HepG2 (cell line): Measurements from ENCODE around the gene CSNK2A1. TPM values are rescaled to one million over a fixed set of nuclear protein-coding genes. Genes with fewer than 3 reads are reported as not detected.

Experiments
- ATAC-seq: fragments of 200-7000 bp; cut with Tn5 transposase; 3 replicates; pipeline ENCODE4 v1.9.1; 2020; ENCODE audit warnings: mild to moderate bottlenecking, moderate library complexity
- BruUV-seq: library from RNA; stranded (reverse); fragments of 400-500 nt; replicated peaks from 2 replicates; lab custom pipeline; 2021; lab: Mats Ljungman, UMichigan
- CTCF ChIA-PET: fragments of 300-600 bp; formaldehyde crosslinking; extraction: SDS; loops from one replicate; lab custom pipeline; 2021; ENCODE audit warnings: low total read pairs, inconsistent platforms, low intra/inter-chr PET ratio; lab: Yijun Ruan, JAX
- POLR2A ChIA-PET: fragments of 350-600 bp; sonication (Branson Sonifier 250); formaldehyde crosslinking; loops from one replicate; lab custom pipeline; 2020; ENCODE audit warnings: antibody characterized with exemption, inconsistent platforms; lab: Yijun Ruan, JAX
- DNase-seq: peaks from one replicate; pipeline ENCODE4 v3.0.0-alpha.2; 2015; ENCODE audit warnings: low spot score
- FAIRE-seq: peaks from 3 replicates; lab custom pipeline; 2011; peaks lifted over from hg19 to GRCh38; lab: Jason Lieb, UNC
- H2AFZ ChIP-seq: one replicate; pipeline ENCODE4 v1.6.1; 2011; ENCODE audit warnings: low read length, inconsistent platforms
- H3K27ac ChIP-seq: fragments of 300-600 bp; 3 replicates; pipeline ENCODE4 v1.8.0; 2011; ENCODE audit warnings: mixed run types, mild to moderate bottlenecking, mixed read lengths, low read length, inconsistent platforms; ENCODE audit not compliant: insufficient read depth; ENCODE audit errors: extremely low read length
- H3K27me3 ChIP-seq, 2 experiments: fragments of 200-600 bp in 1 of 2; 2 replicates in 1 of 2; 3 replicates in 1 of 2; pipeline versions ENCODE4 v1.6.0 to v1.8.0; 2011; ENCODE audit warnings: low read length in 2 of 2, mild to moderate bottlenecking in 2 of 2, moderate library complexity in 2 of 2, inconsistent platforms in 1 of 2; ENCODE audit not compliant: insufficient read depth in 2 of 2, control insufficient read depth in 1 of 2
- H3K36me3 ChIP-seq, 2 experiments: fragments of 200-600 bp in 1 of 2; replicated peaks in 1 of 2; 2 replicates in 1 of 2; 3 replicates in 1 of 2; pipeline versions ENCODE4 v1.5.1 to v1.8.0; 2011; ENCODE audit warnings: low read length in 2 of 2, inconsistent platforms in 1 of 2; ENCODE audit not compliant: insufficient read depth in 2 of 2, control insufficient read depth in 1 of 2
- H3K4me1 ChIP-seq: 2 replicates; pipeline ENCODE4 v1.5.1; 2012; ENCODE audit warnings: low read length, inconsistent platforms; ENCODE audit not compliant: insufficient read depth
- H3K4me2 ChIP-seq: 2 replicates; pipeline ENCODE4 v1.6.0; 2011; ENCODE audit warnings: low read depth, low read length, inconsistent platforms
- H3K4me3 ChIP-seq, 3 experiments: fragments of 200-600 bp in 1 of 3; sonication (generic), shearing (Covaris generic) in 1 of 3; replicated peaks in 1 of 3; 2 replicates each; pipeline ENCODE4 v1.5.1; 2011 to 2016; ENCODE audit warnings: low read length in 3 of 3, inconsistent platforms in 2 of 3, low read depth in 2 of 3, mild to moderate bottlenecking in 2 of 3, control low read depth in 1 of 3, mixed read lengths in 1 of 3; ENCODE audit not compliant: insufficient read depth in 1 of 3
- H3K79me2 ChIP-seq: one replicate; pipeline ENCODE4 v1.6.1; 2011; ENCODE audit warnings: low read length, inconsistent platforms; ENCODE audit not compliant: insufficient read depth
- H3K9ac ChIP-seq: 2 replicates; pipeline ENCODE4 v1.6.0; 2011; ENCODE audit warnings: mild to moderate bottlenecking, low read depth, low read length, inconsistent platforms; ENCODE audit not compliant: insufficient read depth
- H3K9me3 ChIP-seq: 2 replicates; pipeline ENCODE4 v1.5.1; 2012; ENCODE audit warnings: mild to moderate bottlenecking, low read length
- H4K20me1 ChIP-seq: 2 replicates; pipeline ENCODE4 v1.6.0; 2011; ENCODE audit warnings: inconsistent platforms, mild to moderate bottlenecking, low read length, moderate library complexity; ENCODE audit not compliant: insufficient read depth
- NAIF1 ChIP-seq: sonication (generic); formaldehyde crosslinking; IDR thresholded peaks from 2 replicates; pipeline ENCODE4 v1.5.0; 2020; ENCODE audit warnings: mild to moderate bottlenecking, missing genetic modification reagents, borderline replicate concordance
- ZNF121 ChIP-seq: sonication (generic); formaldehyde crosslinking; IDR thresholded peaks from 2 replicates; pipeline ENCODE4 v1.5.0; 2020; ENCODE audit warnings: mild to moderate bottlenecking, missing genetic modification reagents
- ZNF564 ChIP-seq: sonication (generic); formaldehyde crosslinking; IDR thresholded peaks from 2 replicates; pipeline ENCODE4 v1.8.1; 2023; ENCODE audit warnings: mild to moderate bottlenecking, missing genetic modification reagents
- ZNF614 ChIP-seq: IDR thresholded peaks from 2 replicates; pipeline ENCODE4 v1.6.1; 2018; ENCODE audit warnings: missing biosample characterization, missing genetic modification reagents, inconsistent platforms, borderline replicate concordance
- WGBS: methylation state at CpG from one replicate; pipeline ENCODE4 v1.1.6; 2017; ENCODE audit warnings: low lambda C conversion rate; 5-methylcytosine and 5-hydroxymethylcytosine counted together
- in situ Hi-C: cut with HindIII; loops from 2 replicates; pipeline ENCODE4 v1.10.0; 2017; ENCODE audit warnings: low pct_unique_long_range_greater_than_20kb; ENCODE audit not compliant: extremely low pct_ligation_motif_present
- intact Hi-C: fragments of 100-400 bp; cut with micrococcal nuclease; formaldehyde crosslinking; loops from one replicate; pipeline ENCODE4 v1.10.0; 2022; ENCODE audit not compliant: unreplicated experiment
- polyA plus RNA-seq, 8 experiments: library from polyadenylated mRNA; depleted of rRNA in 3 of 8; stranded (reverse) in 7 of 8; unstranded in 1 of 8; fragments of >200 nt; fragmentation: Illumina TruSeq in 4 of 8; extraction: Trizol in 4 of 8; gene quantifications; 2 replicates each; pipeline versions ENCODE4 v1.2.1 to v1.2.3, GENCODE V29; 2011 to 2016; ENCODE audit warnings: low read depth in 4 of 8, missing spikeins in 1 of 8, mixed read lengths in 1 of 8; ENCODE audit not compliant: insufficient read depth in 1 of 8
- total RNA-seq, 5 experiments: library from RNA; depleted of rRNA; stranded (reverse); fragments of >200 nt; fragmentation: Illumina TruSeq; extraction: Trizol; gene quantifications; 2 replicates each; pipeline ENCODE4 v1.2.3, GENCODE V29; 2016; ENCODE audit warnings: low read depth in 1 of 5
- TF ChIP-seq, protein P1 (sequence below): sonication (generic); formaldehyde crosslinking; IDR thresholded peaks from 2 replicates; pipeline ENCODE4 v1.4.0; 2020; ENCODE audit warnings: missing genetic modification reagents, borderline replicate concordance
- TF ChIP-seq, protein P2 (sequence below), 2 experiments: sonication (generic) in 1 of 2; formaldehyde crosslinking in 1 of 2; IDR thresholded peaks; 2 replicates each; pipeline versions ENCODE4 v1.5.1 to v1.6.1; 2011 to 2020; ENCODE audit warnings: borderline replicate concordance in 1 of 2, low read depth in 1 of 2, low read length in 1 of 2, mild to moderate bottlenecking in 1 of 2, missing genetic modification reagents in 1 of 2, moderate library complexity in 1 of 2

Gene CSNK2A1
- total and polyA plus RNA-seq, 2 of the 13 experiments (the other 11 are each of a cell fraction or from before 2014, with no cell fraction given) = 153 to 231 TPM

DNA sequence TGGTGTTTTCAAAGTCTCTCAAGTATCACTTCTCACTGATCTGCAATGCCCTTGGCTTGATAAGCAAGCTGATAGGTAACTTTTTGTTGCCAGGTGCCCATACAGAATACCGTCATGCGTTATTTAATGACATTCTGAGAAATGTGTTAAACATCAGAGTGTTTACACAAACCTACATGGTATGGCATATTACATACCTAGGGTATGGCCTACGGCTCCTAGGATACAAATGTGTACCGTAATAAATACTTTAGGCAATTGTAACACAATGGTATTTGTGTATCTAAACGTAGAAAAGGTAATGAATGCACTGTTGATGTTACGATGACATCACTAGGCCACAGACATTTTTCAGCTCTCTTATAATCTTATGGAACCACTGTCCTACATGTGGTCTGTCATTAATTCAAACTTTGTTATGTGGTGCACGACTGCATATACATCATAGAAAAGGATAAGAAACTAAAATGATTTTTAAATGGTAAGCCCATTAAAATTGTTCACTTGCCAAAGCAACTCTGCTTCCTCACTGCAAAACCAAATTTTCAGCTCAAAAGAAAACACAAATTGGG lies 35.7 kb downstream of the CSNK2A1 start (continued):
- TF ChIP-seq, protein P1, sequence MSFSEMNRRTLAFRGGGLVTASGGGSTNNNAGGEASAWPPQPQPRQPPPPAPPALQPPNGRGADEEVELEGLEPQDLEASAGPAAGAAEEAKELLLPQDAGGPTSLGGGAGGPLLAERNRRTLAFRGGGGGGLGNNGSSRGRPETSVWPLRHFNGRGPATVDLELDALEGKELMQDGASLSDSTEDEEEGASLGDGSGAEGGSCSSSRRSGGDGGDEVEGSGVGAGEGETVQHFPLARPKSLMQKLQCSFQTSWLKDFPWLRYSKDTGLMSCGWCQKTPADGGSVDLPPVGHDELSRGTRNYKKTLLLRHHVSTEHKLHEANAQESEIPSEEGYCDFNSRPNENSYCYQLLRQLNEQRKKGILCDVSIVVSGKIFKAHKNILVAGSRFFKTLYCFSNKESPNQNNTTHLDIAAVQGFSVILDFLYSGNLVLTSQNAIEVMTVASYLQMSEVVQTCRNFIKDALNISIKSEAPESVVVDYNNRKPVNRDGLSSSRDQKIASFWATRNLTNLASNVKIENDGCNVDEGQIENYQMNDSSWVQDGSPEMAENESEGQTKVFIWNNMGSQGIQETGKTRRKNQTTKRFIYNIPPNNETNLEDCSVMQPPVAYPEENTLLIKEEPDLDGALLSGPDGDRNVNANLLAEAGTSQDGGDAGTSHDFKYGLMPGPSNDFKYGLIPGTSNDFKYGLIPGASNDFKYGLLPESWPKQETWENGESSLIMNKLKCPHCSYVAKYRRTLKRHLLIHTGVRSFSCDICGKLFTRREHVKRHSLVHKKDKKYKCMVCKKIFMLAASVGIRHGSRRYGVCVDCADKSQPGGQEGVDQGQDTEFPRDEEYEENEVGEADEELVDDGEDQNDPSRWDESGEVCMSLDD = no peak

DNA sequence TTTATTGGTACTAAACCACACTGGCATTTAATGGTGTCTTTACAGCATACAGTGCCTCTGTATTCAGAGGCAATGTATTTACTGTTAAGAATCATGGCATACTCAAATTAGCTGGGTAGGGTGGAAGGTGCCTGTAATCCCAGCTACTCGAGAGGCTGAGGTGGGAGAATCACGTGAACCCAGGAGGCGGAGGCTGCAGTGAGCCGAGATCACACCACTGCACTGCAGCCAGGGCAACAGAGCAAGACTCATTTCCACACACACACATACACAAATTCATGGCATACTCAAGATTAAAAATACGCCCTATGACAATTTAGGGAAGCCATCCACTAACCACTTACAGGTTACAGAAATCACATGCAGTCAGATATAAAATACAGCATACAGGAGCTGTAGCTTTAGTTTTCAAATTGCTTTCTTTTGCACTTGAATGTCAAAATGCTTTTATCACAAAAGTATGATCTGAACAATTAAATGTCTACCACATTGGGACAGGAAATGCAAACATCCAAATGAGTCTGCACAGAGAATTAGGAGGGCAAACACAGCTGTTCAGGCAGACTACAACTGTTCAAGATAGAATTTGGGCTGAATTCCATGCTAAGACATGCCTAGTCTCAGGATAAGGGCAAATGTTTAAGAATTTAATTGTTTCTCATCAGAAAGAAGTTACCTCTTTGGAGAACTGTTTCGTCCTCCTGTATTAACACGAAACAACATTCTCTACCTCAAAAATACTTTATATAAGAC lies 36.4 kb downstream of the CSNK2A1 start:
- no peak for DNase-seq
- Histone ChIP-seq H3K79me2 (peaks cover 61% of the 10 kb centered on the region), H3K4me1 (peaks cover 80% of the 10 kb centered on the region), H3K36me3 (peaks cover 27 to 51% of the 10 kb centered on the region in 2 experiments), H3K27ac (no peak overlapping the region), H3K4me2 (no peak overlapping the region), H3K9me3 (no peaks in the 10 kb centered on the region), H3K4me3 (no peak overlapping the region), H2AFZ (no peak overlapping the region), H3K27me3 (no peaks in the 10 kb centered on the region), H3K9ac (no peak overlapping the region), H4K20me1 (peaks cover 33% of the 10 kb centered on the region)
- TF ChIP-seq, protein P2, sequence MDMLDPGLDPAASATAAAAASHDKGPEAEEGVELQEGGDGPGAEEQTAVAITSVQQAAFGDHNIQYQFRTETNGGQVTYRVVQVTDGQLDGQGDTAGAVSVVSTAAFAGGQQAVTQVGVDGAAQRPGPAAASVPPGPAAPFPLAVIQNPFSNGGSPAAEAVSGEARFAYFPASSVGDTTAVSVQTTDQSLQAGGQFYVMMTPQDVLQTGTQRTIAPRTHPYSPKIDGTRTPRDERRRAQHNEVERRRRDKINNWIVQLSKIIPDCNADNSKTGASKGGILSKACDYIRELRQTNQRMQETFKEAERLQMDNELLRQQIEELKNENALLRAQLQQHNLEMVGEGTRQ (IDR thresholded peaks at IDR 0.05; ENCODE audit: low read depth, low read length) = no peak
- TF ChIP-seq, protein P2 (CRISPR knock-in tag; IDR thresholded peaks at IDR 0.05; ENCODE audit: borderline replicate concordance) = 0 out of 2 replicates have a peak, but pooled peaks have one; percentile 8
- no peak for TF ChIP-seq ZNF614
- no peak for TF ChIP-seq ZNF564 (CRISPR knock-in tag)
- TF ChIP-seq NAIF1 (CRISPR knock-in tag) = peak; percentile 14; the same call in 1 of the 2 replicates
- peak; percentile 52; the same call in 1 of the 2 replicates for TF ChIP-seq ZNF121 (CRISPR knock-in tag)
- POLR2A ChIA-PET = interaction anchor here (0.6 to 2.6 kb wide), 2 partner anchors 11 to 37 kb away, joined by 3 to 9 read pairs; partner anchors contain the start of gene CSNK2A1
- in situ Hi-C loops (no loop called here), intact Hi-C loops (no loop called here)
- BruUV-seq = no TSS peak
- ATAC-seq = no peak
- CTCF ChIA-PET = no interaction called here
- FAIRE-seq = no peak
- WGBS = 86% methylated on average over 7 of the region's 7 CpGs
